PC-3 (cell line): ENCODE measurements around the gene KCNQ1.

Experiments
- EZH2 ChIP-seq: fragments of 300-600 bp; sonication (generic); IDR thresholded peaks from one replicate; pipeline ENCODE4 v1.6.1; 2017; ENCODE audit warnings: antibody characterized with exemption, mild to moderate bottlenecking, low read length; ENCODE audit not compliant: unreplicated experiment
- EZH2phosphoT487 ChIP-seq: fragments of 300-600 bp; sonication (generic); IDR thresholded peaks from 2 replicates; pipeline ENCODE4 v1.6.1; 2018; ENCODE audit warnings: mild to moderate bottlenecking, antibody characterized with exemption, low read length, borderline replicate concordance
- TF ChIP-seq, protein P1 (sequence below): fragments of 300-600 bp; sonication (generic); conservative IDR thresholded peaks from 2 replicates; pipeline ENCODE4 v1.5.1; 2017; ENCODE audit warnings: antibody characterized with exemption, low read depth, mild to moderate bottlenecking, low read length

DNA sequence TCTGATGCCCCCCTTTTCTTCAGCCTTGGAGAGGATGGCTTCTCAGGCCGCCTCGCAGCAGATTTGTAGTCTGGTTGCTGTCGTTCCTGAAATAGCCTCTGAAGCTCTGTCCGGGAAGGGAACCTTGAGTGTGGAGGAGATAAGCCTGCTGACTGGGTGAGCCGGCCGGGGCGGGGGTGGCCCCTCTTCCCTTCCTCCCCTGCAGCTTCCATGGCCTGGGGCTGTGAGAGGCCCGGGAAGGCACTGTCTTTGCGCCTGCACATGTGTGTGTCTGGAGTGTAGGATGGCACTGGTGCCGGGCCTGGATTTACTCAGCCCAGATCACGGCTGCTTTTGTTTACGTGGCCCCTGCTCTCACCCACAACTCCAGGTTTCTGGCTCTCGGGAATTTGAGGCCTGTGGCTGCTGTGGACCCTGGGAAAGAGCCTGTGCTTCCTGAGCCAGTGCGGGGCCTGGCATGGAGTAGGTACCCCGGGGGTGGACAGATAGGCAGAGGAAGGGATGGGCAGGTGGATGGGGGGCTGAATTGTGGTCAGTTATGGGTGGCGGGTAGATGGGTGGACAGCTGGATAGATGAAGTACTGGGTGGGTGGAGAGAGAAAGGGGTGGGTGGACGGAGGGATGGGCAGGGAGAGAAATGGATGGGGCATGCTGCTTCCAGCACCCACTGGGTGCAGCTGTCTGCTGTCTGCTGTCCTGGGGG, 16.6 kb downstream of the KCNQ1 start:
- TF ChIP-seq, protein P1, sequence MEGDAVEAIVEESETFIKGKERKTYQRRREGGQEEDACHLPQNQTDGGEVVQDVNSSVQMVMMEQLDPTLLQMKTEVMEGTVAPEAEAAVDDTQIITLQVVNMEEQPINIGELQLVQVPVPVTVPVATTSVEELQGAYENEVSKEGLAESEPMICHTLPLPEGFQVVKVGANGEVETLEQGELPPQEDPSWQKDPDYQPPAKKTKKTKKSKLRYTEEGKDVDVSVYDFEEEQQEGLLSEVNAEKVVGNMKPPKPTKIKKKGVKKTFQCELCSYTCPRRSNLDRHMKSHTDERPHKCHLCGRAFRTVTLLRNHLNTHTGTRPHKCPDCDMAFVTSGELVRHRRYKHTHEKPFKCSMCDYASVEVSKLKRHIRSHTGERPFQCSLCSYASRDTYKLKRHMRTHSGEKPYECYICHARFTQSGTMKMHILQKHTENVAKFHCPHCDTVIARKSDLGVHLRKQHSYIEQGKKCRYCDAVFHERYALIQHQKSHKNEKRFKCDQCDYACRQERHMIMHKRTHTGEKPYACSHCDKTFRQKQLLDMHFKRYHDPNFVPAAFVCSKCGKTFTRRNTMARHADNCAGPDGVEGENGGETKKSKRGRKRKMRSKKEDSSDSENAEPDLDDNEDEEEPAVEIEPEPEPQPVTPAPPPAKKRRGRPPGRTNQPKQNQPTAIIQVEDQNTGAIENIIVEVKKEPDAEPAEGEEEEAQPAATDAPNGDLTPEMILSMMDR = no peak
- TF ChIP-seq EZH2 = no peak
- no peak for TF ChIP-seq EZH2phosphoT487
